HG03442 (cell line): ENCODE results near the gene ALPG.
"Not testable (repeated sequence)": the region's sequence is repeated elsewhere in the genome, so short reads cannot be mapped to it uniquely, and the experiment has no call there.

Experiments
- ATAC-seq: cut with Tn5 transposase; IDR thresholded peaks from one replicate; pipeline ENCODE4 v1.9.1; 2021; ENCODE audit warnings: mild to moderate bottlenecking, moderate library complexity; ENCODE audit not compliant: unreplicated experiment

The ALPG gene

DNA sequence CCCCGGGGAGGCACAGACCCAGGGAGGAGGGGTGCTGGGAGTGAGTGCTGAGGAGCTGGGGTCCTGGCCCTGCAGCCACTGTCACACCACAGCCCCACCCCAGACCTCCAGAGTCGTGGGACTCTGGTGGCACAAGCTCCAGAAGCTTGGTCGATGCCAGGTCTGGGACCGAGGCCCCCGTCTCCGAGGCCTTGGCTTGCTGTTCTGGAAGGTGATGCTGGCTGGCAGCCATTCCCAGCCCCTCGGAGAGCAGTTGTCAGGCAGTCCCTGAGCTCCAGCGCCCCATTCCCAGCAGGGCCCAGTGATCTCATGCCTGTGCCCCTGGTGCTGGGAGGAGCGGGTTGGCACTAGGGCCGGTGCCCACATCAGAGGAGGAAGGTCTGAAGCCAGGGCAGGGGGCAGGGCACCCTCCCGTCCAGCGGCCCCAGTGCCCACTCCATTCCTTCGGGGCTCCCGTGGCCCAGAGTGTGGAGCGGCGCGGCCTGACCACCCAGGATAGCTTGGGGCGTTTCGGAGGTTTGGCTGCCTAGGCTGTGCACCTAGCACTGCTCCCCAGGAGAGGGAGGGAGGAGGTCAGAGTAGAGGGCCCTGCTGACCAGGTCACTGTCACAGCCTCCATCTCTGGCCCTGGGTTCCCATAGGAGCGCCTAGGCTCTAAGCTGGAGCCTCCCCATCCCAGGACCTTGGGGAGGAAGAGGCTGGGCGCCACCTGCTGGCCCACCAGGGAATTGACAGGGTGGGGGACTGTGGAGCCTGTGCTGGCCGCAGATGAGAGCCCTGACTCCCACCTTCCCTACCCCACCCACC, 32.5 kb downstream of the ALPG start:
- no peak for ATAC-seq

DNA sequence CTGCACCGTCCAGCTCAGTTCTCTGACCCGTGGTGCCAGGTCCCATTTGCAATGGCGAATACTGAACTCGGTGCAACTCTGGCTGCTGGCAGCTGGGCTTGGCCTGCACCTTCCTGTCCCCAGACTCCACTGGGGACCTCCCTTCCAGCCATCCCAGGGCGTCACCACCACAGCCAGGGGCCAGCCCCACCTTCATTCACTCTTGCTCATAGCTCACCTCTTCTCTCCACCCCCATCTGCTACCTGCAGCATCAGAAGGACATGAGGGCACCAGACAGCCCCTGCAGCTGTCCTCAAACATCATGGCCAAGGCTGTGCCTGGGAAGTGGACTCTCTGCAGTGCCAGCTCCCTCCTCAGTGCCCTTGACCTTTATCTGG, 33.1 kb downstream of the ALPG start:
- no peak for ATAC-seq

DNA sequence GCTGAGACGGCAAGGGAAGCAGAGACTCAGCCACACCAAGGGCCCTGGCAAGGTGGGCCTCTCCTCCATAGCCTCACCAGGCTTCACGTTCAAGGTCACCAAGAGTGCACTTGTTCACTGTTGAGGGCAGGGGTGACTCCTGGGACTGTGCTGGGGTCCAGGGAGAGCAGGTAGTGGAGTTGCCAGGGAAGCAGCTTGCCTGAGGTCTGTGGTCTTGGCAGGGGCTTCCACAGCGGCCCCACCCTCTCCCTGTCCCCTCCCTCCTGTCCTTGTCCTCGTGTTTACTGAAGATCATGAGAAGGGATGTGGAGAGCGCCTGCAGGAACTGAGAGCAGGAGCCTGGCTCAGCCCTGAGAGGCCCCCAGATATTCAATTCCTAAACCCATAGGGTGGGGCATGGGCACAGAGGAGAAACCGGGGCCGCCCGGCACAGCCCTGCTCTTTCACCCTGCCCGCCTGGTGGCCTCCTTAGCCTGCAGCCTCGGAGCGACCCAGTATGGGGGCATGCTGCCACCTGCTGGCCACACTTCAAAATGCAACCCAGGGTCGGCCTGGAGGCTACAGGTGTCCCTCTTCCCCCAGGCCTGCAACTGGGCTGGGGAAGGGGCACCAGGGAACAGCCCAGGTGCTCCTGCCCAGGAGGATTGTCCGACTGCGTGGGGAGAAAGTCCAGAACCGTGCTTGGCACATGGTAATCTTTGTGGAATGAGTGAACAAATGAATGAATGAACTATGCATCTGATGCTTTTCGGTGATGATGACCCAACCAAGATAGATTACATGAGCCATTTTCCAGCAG, 33.8 kb downstream of the ALPG start:
- ATAC-seq = peak; percentile 72

DNA sequence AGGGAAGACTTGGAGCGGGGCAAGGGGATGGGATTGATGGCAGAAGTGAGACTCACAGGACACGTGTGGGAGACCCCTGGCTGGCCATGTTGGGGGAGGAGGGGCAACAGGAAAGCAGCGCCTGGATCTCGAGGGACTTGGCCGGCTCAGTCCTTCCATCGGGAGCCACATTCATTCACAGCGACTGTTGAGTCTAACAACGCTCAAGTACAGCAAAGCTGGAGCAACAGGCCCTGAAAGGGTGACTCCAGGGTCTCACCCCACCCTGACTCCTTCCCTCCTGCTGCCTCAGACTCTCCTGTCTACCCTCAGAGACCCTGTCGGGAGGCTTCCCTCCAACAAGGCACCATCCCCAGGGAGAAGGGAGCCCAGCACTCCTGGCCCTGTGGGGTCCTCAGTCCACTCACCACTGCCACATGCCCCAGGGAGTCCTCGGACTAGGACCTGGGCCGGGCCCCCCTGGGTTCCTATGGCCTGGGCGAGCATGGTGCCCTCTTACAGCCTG, 34.6 kb downstream of the ALPG start:
- ATAC-seq = no peak

DNA sequence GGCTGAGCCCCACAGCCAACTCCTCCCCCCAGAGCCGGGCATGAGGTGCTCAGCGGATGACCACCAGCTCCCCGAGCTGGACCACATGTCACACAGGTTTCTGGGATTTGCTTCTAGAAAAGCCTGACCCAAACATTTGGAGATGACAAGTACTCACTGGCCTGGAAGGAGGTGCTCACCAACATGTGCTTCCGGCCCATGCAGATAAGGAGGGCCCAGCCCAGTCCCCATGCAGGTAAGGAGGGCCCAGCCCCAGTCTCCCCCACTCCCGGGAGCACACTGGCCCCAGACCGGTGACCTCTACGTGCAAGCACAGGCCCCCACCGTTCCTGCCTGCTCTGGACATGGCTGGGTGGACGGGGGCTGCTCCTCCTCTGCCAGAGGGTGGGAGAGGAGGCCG, 35.3 kb downstream of the ALPG start:
- not testable (repeated sequence) for ATAC-seq

DNA sequence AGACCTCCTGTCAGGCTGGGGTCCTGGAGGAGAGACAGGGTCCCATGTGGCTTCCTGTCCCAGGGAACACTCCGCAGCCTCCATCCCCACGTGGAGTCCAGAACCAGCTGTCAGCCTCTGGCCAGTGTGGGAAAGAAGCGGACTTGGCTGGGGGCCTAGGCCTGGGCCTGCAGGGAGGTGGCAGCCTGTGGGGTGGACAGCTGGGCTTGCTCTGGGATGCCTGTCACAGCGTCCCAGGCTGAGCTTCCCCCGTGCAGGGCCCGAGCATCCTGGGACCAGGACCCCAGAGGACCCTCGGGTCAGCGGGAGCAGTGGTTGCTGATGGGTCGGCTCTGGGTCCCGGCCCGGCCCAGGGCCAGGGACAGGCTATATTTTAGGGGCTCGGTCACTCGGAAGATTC, 35.8 kb downstream of the ALPG start:
- ATAC-seq = not testable (repeated sequence)

DNA sequence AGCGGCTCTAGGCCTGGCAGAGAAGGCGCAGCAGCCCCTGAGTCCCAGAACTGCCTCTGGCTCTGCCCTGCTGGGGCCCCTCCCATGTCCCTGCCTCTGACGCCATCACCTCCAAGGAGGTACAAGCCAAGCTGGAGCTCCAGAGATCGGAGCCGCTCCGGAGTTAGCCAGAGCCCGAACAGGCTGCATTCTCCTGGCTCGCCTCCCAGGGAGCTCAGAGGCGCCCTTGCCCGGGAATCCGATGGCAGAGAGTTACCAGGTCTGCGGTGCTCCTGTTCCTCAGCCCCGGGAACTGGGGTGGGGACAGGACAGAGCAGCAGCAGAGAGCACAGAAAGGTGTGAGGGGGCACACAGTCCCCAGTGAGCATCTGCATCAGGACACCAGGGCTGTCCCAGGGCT, 36.4 kb downstream of the ALPG start:
- ATAC-seq = not testable (repeated sequence)

DNA sequence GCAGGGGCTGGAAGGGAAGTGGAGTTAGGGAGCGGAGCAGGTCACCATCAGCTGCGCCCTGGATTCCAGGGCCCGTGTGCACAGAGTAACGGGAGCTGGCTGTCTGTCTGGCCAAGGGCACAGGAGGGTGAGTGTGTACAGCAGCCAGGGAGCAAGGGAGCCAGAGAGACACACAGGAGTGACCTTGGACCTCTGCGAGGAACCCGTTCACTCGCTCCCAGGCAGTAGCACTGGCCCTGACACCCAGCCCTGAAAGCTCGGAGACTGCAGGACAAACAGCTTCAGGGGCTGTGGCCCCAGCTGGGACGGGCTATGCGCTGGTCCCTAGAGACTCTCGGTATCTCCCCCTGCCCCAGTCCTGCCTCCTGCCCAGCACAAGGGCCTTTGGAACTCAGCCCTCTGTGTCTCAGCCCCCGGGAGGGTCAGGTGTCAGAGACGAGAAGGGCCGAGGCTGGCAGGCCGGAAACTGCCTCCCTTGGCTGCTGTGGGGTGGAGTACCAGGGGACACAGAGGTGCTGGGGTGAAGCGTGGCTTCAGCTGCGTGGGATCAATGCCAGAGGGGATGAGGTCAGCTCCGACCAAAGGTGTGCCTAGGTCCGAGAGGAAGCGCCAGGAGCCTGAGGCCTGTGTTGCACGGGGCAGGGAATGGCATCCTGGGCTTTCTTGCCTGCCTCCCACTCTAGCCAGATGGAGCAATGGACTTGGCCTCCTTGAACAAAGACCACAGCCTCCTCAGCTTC, 37.2 kb downstream of the ALPG start:
- ATAC-seq = not testable (repeated sequence)

DNA sequence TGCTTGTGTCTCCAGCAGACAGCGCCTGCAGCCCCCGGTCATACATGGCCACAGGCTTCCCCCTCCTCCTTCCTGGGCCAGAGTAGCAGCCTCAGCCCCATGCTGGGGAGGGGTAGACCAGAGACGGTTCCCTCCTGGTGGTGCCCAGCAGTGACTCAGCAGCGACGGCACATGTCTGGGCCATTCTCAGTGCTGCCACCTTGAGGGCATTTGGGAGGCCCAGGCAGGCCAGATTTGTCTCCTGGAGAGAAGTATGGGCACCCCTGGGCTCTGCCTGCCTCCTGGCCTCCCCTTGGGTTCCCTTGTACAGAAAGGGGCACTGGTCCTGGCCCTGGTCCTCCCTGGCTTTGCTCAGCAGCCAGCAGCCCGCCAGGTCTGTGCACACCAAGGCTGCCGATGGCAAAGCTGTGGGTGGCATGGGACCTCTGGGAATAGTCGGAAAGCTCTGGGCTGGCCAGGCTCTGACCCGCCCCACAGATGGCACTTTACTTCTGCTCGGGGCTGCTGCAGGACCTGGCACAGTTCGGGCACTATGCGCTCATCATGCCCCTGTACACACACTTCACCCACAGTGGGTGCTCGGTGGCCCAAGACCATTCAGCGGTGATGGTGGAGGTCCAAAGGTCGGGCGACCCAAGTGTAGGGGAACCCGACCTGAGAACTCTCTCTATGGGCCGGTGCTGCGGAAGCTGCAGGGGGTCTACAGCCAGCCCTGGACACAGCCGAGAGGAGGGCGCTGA, 37.9 kb downstream of the ALPG start:
- no peak for ATAC-seq

DNA sequence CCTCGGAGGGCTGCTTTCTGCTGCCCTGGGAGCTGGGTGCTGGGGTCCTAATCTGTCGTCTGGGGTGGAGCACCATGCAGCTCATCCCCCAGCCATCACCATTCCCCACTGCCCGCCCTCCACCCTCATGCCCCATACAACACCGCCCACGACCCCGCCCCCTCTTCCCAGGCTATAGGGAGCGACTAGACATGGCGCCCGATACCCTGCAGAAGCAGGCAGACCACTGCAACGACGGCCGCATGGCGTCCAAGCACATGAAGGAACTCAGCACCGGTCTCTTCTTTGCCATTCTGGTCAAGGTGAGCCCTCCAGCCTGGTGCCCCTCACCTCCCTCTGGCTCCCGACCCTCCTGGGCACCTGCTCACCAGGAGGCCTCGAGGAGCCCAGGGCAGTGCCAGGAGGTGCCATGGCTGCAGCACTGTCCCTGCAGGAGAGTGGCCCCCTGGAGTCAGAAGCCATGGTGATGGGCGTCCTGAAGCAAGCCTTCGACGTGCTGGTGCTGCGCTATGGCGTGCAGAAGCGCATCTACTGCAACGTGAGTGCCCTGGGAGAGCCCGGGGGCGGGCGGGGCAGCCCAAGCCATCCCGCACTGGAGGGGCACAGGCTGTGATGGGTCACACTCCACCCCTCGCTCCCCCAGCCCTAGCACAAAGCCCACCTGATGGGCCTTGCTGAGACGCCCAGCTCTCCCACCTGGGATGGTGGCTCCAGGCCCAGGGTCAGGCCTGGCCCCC, 38.7 kb downstream of the ALPG start:
- not testable (repeated sequence) for ATAC-seq

DNA sequence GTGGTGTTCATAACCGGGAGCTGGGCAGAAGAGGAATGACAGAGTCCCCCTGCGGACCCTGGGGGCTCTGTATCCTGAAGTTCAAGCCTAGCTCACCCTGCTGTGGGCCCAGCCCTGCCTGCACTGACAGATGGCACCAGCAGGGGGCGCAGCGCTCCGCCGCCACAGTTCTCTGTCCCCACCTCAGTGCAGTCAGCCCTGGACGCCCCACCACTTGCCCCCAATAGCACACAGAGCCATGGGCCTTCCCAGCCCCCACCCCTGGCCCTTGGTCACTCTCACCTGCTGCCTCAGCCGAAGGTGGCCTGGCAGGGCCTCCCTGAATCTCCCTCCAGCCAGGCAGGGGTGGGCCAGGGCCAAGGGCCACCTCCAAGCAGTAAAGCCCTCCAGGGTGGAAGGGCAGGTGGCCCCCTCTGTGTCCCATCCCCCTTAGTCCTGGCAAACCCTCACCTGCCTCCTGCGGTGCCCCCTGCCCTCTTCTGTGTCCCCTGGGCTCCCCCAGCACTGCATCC, 39.7 kb downstream of the ALPG start:
- ATAC-seq = not testable (repeated sequence)

DNA sequence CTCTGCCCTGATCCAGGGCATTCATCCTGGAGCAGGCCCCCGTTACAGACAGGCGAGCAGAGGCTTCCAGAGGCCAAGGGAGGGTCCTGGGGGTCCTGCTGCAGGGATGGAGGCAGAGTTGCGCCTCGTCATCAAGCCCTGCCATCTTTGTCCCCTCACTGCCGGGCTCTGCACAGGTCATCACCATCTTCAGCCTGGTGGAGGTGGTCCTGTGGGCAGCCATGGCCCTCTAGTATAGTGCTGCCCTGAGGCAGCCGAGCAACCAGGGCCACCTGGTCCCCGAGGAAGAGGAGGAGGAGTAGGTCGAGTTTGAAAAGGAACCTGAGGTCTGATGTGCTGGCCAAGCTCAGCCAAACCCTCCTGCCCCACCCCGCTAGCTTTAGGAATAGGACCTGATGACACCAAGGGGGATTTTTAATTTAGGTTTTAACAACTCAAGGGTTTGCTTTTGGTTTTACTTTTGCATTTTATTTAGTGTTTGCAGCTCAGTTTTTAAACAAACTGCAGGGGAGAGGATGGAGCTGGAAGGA, 40.5 kb downstream of the ALPG start:
- ATAC-seq = no peak

DNA sequence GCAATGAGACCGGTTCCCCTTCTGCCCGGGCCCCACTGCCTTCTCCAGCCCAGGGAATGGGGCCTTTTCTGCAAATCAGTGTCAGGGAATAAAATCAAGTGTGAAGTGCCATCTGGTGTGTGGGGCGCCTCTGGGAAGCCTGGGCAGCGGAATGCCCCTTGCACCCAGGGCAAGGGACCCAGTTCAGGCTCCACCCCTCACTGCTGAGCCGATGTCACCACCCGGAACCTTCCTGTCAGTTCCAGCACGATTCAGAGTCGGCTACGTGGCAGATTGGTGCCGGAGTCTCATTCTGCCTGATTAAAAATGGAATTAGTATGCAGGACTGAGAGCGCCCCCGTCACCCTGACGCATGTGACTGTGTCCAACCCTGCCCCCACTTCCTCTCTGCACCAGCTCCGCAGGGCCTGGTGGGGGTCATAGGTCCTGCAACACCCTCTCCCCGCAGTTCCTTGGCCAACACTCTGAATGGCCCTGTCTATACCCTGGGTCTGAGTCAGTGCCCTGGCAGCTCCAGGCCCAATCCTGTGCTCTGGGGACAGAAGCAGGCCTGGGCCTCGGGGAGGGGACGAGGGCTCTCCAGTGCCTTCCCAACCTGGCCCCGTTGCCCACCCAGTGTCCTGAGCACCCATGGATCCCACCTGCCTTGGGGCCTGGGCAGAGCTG, 41.1 kb downstream of the ALPG start:
- ATAC-seq = no peak

DNA sequence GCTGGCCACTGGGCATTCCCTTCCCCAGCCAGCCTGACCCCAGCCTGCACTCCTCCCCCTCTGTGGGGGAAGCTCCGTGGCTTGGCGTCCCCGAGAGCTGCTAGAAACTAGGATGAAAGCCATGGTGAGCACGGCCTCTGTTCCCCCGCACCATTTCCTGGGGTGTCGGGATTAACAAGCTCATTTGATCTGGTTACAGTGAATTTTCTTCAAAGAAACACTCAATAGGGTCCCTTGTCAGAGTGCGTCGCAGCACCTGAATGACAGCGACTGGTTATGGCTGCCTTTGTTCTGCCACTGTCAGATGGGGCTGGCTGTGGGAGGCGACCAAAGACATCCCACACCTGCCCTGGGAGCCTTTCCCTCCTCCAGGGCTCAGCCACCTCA, 41.7 kb downstream of the ALPG start:
- ATAC-seq = no peak

DNA sequence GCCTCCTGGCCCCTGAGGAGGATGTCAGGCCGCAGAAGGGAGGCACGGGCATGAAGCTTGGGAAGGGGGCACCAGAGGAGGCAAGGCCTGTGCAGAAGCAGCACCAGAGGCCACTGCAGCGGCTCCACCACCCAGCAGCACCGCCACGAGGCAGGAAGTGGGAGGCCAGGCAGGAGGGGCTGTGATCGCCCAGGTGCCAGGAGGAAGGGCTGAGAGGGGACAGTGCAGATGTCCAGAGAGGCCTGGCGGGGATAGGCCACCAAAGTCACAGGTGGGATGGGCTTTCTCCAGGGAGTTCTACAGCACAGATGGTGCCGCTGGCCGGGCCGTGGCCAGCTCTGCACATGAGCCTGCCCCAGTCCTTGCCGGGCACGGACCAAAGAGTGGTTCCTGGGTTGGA, 43.3 kb downstream of the ALPG start:
- ATAC-seq = no peak

DNA sequence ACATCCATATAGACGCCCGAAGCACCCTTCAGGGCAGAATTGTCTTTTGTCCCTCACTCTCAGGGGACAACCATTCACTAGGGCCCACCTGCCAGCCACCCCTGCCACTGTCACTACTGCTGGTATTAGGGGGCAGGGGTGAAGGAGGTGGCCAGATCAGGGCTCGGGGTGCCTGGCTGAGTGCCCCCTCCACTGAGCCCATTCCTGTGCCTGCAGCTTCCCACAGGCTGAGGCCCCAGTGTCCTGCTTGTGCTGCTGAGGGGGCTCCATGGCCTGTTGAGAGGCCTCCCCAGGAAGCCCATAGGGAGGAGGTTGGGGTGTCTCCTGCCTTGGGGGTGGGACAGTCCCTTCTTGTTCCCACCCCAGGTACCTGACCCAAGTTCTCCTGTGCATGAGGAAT, 45.0 kb downstream of the ALPG start:
- not testable (repeated sequence) for ATAC-seq

DNA sequence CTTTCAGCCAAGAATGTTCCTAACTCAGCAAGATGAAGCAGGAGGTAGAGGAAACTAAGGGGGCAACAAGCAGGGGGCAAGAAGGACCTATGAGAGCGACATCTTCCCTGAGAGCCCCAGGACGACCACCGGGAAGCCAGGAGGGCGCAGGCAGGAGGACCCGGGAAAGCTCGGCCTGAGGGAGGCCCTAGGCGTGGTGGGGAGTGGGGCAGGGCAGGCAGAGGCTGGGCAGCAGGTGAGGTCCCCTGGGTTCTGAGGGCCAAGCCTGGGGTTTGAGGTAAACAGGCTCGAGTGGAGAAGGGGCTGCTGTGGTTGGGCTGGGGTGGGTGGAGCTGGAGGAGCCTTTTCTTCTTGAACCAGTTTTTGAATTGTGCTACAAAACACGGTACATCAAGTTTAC, 48.0 kb downstream of the ALPG start:
- ATAC-seq = no peak

DNA sequence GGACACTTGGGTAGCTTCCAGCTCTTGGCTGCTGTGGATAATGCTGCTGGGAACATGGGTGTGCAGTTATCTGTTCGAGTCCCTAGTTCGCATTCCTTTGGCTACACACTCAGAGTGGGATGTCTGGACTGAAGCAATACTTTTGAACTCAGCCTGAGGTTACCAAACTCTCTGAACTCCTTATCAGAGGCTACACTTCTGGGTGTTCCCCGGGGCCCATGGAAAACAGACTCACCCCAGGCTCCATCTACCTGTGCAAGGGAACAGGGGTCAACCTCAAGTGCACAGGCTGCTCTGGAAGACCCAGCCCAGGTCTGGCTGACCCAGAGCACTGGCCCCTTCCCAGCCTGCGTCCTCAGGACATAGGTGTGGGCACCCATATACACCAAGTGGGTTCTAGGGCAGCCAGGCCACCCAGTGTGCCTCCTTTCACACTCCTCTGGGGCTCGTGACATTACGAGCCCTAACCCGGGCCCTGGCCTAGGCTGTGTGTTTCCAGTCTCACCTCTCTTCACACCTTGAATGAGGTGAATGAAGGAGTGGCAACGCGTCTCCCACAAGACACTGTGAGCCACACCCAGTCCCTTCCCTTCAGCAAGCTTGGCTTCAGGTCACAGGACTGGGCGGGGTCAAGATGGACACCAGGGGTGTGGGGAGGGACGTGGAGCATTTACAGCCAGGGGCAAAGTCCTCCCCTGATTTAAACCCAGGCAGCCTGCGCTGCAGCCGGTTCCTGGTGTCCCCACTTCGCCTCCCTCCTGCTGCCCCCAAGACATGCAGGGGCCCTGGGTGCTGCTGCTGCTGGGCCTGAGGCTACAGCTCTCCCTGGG, 49.0 kb downstream of the ALPG start, which contains the start of gene ALPI:
Gene ALPI (plus strand): TSS at position 728 of the 830 bp plus-strand sequence. CDS start 47 bp downstream, at position 775.
- ATAC-seq = no peak
